Measurements from ENCODE around the gene DDX19B.

DNA sequence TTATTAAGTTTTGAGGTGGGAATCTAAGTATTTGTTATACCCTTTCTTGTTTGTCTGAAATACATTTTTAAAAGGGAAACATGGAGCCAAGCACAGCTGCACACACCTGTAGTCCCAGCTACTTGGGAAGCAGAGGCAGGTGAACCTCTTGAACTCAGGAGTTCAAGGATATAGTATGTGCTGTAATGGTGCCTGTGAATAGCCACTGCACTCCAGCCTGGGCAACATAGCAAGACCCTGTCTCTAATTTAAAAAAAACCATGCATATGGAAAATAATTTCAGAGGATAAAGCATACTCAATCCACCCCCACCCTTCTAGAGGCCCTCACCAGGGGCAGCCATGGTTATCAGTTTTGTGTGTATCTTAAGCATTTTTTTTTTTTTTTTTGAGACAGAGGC is 3.4 kb upstream of the DDX19B start:
- TF ChIP-seq GABPA (IDR thresholded peaks at IDR 0.05; ENCODE audit: low read depth) (no peak), POLR2AphosphoS5 (IDR thresholded peaks at IDR 0.05; ENCODE audit: low read depth) (no peak), SPI1 (IDR thresholded peaks at IDR 0.05; ENCODE audit: borderline replicate concordance, low read depth) (no peak)
- TF ChIP-seq, protein P1, sequence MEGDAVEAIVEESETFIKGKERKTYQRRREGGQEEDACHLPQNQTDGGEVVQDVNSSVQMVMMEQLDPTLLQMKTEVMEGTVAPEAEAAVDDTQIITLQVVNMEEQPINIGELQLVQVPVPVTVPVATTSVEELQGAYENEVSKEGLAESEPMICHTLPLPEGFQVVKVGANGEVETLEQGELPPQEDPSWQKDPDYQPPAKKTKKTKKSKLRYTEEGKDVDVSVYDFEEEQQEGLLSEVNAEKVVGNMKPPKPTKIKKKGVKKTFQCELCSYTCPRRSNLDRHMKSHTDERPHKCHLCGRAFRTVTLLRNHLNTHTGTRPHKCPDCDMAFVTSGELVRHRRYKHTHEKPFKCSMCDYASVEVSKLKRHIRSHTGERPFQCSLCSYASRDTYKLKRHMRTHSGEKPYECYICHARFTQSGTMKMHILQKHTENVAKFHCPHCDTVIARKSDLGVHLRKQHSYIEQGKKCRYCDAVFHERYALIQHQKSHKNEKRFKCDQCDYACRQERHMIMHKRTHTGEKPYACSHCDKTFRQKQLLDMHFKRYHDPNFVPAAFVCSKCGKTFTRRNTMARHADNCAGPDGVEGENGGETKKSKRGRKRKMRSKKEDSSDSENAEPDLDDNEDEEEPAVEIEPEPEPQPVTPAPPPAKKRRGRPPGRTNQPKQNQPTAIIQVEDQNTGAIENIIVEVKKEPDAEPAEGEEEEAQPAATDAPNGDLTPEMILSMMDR (IDR thresholded peaks at IDR 0.05; ENCODE audit: insufficient read depth, low read length), result no peak
- TF ChIP-seq, protein P2, sequence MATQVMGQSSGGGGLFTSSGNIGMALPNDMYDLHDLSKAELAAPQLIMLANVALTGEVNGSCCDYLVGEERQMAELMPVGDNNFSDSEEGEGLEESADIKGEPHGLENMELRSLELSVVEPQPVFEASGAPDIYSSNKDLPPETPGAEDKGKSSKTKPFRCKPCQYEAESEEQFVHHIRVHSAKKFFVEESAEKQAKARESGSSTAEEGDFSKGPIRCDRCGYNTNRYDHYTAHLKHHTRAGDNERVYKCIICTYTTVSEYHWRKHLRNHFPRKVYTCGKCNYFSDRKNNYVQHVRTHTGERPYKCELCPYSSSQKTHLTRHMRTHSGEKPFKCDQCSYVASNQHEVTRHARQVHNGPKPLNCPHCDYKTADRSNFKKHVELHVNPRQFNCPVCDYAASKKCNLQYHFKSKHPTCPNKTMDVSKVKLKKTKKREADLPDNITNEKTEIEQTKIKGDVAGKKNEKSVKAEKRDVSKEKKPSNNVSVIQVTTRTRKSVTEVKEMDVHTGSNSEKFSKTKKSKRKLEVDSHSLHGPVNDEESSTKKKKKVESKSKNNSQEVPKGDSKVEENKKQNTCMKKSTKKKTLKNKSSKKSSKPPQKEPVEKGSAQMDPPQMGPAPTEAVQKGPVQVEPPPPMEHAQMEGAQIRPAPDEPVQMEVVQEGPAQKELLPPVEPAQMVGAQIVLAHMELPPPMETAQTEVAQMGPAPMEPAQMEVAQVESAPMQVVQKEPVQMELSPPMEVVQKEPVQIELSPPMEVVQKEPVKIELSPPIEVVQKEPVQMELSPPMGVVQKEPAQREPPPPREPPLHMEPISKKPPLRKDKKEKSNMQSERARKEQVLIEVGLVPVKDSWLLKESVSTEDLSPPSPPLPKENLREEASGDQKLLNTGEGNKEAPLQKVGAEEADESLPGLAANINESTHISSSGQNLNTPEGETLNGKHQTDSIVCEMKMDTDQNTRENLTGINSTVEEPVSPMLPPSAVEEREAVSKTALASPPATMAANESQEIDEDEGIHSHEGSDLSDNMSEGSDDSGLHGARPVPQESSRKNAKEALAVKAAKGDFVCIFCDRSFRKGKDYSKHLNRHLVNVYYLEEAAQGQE (IDR thresholded peaks at IDR 0.05; ENCODE audit: insufficient replicate concordance, low read depth), result no peak
